PFSK-1 (cell line): ENCODE data around the gene DNAH8.

ENCODE experiments used
- FOXP2 ChIP-seq: optimal IDR thresholded peaks from 2 replicates; pipeline ENCODE3; 2011; ENCODE audit warnings: borderline replicate concordance, control low read depth, inconsistent platforms; ENCODE audit not compliant: insufficient read depth; ENCODE audit errors: extremely low read length, extremely low read depth
- POLR2AphosphoS5 ChIP-seq: IDR thresholded peaks from 2 replicates; pipeline ENCODE4 v1.6.1; 2012; ENCODE audit warnings: low read depth, mild to moderate bottlenecking, control low read depth, low read length, moderate library complexity
- SIN3A ChIP-seq: IDR thresholded peaks from 2 replicates; pipeline ENCODE4 v1.6.1; 2012; ENCODE audit warnings: mild to moderate bottlenecking, low read length, moderate library complexity, borderline replicate concordance; ENCODE audit not compliant: insufficient read depth
- TAF1 ChIP-seq: IDR thresholded peaks from 2 replicates; pipeline ENCODE4 v1.6.1; 2012; ENCODE audit warnings: low read length, control low read depth, borderline replicate concordance; ENCODE audit not compliant: insufficient read depth
- TF ChIP-seq, protein P1 (sequence below), 2 experiments: IDR thresholded peaks; 2 replicates each; pipeline versions ENCODE4 v1.6.1 to v1.8.0; 2011 to 2012; ENCODE audit warnings: low read depth in 2 of 2, low read length in 2 of 2, control low read depth in 1 of 2, inconsistent platforms in 1 of 2, mild to moderate bottlenecking in 1 of 2, moderate library complexity in 1 of 2; ENCODE audit not compliant: insufficient read depth in 1 of 2

The DNAH8 gene

DNA sequence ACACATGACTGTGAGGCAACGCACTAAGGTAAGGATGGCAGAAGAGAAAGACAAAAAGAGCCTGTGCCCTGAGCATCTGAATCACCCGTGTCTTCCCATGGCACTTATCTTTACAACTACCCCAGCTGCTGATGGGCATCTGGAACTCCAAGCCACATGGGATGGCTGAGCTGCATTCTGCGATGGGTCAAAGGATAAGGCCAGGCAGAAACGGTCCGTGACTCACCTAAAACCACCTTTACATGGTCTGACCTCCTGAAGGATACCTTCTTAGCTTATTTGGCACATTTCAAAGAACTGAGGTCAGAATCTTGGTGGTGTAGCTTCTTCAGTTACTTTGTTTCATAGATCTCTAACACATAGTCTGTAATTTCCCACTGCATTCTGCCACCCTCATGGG is 99.7 kb downstream of the DNAH8 start:
- TF ChIP-seq SIN3A (no peak), FOXP2 (no peak), POLR2AphosphoS5 (no peak), TAF1 (no peak)
- TF ChIP-seq, protein P1, sequence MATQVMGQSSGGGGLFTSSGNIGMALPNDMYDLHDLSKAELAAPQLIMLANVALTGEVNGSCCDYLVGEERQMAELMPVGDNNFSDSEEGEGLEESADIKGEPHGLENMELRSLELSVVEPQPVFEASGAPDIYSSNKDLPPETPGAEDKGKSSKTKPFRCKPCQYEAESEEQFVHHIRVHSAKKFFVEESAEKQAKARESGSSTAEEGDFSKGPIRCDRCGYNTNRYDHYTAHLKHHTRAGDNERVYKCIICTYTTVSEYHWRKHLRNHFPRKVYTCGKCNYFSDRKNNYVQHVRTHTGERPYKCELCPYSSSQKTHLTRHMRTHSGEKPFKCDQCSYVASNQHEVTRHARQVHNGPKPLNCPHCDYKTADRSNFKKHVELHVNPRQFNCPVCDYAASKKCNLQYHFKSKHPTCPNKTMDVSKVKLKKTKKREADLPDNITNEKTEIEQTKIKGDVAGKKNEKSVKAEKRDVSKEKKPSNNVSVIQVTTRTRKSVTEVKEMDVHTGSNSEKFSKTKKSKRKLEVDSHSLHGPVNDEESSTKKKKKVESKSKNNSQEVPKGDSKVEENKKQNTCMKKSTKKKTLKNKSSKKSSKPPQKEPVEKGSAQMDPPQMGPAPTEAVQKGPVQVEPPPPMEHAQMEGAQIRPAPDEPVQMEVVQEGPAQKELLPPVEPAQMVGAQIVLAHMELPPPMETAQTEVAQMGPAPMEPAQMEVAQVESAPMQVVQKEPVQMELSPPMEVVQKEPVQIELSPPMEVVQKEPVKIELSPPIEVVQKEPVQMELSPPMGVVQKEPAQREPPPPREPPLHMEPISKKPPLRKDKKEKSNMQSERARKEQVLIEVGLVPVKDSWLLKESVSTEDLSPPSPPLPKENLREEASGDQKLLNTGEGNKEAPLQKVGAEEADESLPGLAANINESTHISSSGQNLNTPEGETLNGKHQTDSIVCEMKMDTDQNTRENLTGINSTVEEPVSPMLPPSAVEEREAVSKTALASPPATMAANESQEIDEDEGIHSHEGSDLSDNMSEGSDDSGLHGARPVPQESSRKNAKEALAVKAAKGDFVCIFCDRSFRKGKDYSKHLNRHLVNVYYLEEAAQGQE (IDR thresholded peaks at IDR 0.05; ENCODE audit: insufficient read depth in 1 of 2, low read depth in 2 of 2, low read length in 2 of 2) = no peak

DNA sequence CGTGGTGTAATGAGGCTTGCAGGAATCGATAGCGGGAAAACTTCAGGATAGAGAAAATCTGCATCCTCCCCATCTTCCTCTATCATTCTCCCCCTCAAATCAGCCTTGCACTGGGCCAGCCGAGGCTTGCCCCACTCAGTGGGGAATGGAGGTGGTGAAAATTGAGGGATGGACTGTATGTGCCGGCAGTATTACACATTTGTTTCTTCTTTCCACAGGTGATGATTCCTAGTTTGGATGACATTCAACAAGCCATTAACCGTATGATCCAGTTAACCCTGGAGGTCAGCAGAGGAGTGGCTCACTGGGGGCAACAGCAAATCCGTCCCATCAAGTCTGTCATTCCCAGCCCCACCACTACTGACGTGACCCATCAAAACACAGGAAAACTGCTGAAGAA is 100.1 kb downstream of the DNAH8 start:
- TF ChIP-seq SIN3A (no peak), FOXP2 (no peak)
- TF ChIP-seq, protein P1 (IDR thresholded peaks at IDR 0.05; ENCODE audit: insufficient read depth in 1 of 2, low read depth in 2 of 2, low read length in 2 of 2) = no peak

- TF ChIP-seq TAF1 (no peak), SIN3A (no peak), FOXP2 (no peak), POLR2AphosphoS5 (no peak)
- TF ChIP-seq, protein P1 (IDR thresholded peaks at IDR 0.05; ENCODE audit: insufficient read depth in 1 of 2, low read depth in 2 of 2, low read length in 2 of 2) = no peak
Measured at GRCh38 chr6:38818691-38819090, 103.6 kb downstream of the DNAH8 start.

- TF ChIP-seq POLR2AphosphoS5 (no peak), TAF1 (no peak), SIN3A (no peak), FOXP2 (no peak)
- TF ChIP-seq, protein P1 (IDR thresholded peaks at IDR 0.05; ENCODE audit: insufficient read depth in 1 of 2, low read depth in 2 of 2, low read length in 2 of 2) = no peak
Measured at GRCh38 chr6:38822963-38823362, 107.9 kb downstream of the DNAH8 start.

GRCh38 chr6:38824243-38824894 is 109.3 kb downstream of the DNAH8 start:
- TF ChIP-seq TAF1 (no peak), SIN3A (no peak), FOXP2 (no peak), POLR2AphosphoS5 (no peak)
- TF ChIP-seq, protein P1 (IDR thresholded peaks at IDR 0.05; ENCODE audit: insufficient read depth in 1 of 2, low read depth in 2 of 2, low read length in 2 of 2) = no peak
